Lower leg skin (tissue), 3 donors: Measurements from ENCODE around the gene ELMOD1.

ENCODE experiments used
- CTCF ChIP-seq, 3 donors: fragments of 450-650 bp; IDR thresholded peaks; one replicate each; pipeline ENCODE4 v1.5.1; 2016; ENCODE audit warnings: antibody characterized with exemption in 3 of 3, mild to moderate bottlenecking in 3 of 3, moderate library complexity in 2 of 3
- POLR2A ChIP-seq, 2 donors: fragments of 450-650 bp; IDR thresholded peaks; one replicate each; pipeline ENCODE4 v1.6.1; 2016 to 2017; ENCODE audit warnings: antibody characterized with exemption in 2 of 2, mild to moderate bottlenecking in 1 of 2, moderate library complexity in 1 of 2

- no peak for TF ChIP-seq POLR2A (IDR thresholded peaks at IDR 0.05)
- no peak for TF ChIP-seq CTCF (IDR thresholded peaks at IDR 0.05)
These were observed 91.2 kb downstream of the ELMOD1 start for GRCh38 chr11:107682171-107682570.
